C4-2B (cell line): Measurements from ENCODE around the gene BSND.

ENCODE experiments used
- CTCF ChIP-seq: fragments of 450-650 bp; conservative IDR thresholded peaks from 2 replicates; pipeline ENCODE4 v1.5.1; 2017; ENCODE audit warnings: mild to moderate bottlenecking
- ZFX ChIP-seq: fragments of 450-650 bp; IDR thresholded peaks from 2 replicates; pipeline ENCODE4 v1.6.1; 2017

- TF ChIP-seq CTCF (no peak), ZFX (no peak)
These were observed 3.5 kb upstream of the BSND start for GRCh38 chr1:54995013-54995760.
